Colon (tissue), 2 donors: ENCODE measurements around the gene GRN.
"Not testable (repeated sequence)": the region's sequence is repeated elsewhere in the genome, so short reads cannot be mapped to it uniquely, and the experiment has no call there.

ENCODE experiments used
- FAIRE-seq: peaks from 2 replicates; lab custom pipeline; 2012; peaks lifted over from hg19 to GRCh38; lab: Jason Lieb, UNC
- donor health status: control.
- donor health status: control.

Gene GRN

GRCh38 chr17:44321246-44322120 lies 23.6 kb upstream of the GRN start:
- FAIRE-seq, result no peak

GRCh38 chr17:44322236-44322895 lies 22.7 kb upstream of the GRN start:
- FAIRE-seq, result no peak

GRCh38 chr17:44323359-44324091 lies 21.6 kb upstream of the GRN start:
- no peak for FAIRE-seq

GRCh38 chr17:44324092-44324570 lies 21.0 kb upstream of the GRN start:
- no peak for FAIRE-seq

- no peak for FAIRE-seq
Measured at GRCh38 chr17:44324571-44325275, 20.4 kb upstream of the GRN start, which contains the start of gene SLC25A39. TSS of gene SLC25A39 (minus strand) at chr17:44324823. CDS start at chr17:44323562, 1,261 bp downstream.

GRCh38 chr17:44326861-44327444 lies 18.1 kb upstream of the GRN start:
- no peak for FAIRE-seq

GRCh38 chr17:44327715-44328449 lies 17.2 kb upstream of the GRN start:
- FAIRE-seq, result no peak

GRCh38 chr17:44329516-44329915 lies 15.6 kb upstream of the GRN start:
- FAIRE-seq, result not testable (repeated sequence)

GRCh38 chr17:44330263-44330662 lies 14.8 kb upstream of the GRN start:
- not testable (repeated sequence) for FAIRE-seq

GRCh38 chr17:44331249-44331760 lies 13.8 kb upstream of the GRN start:
- FAIRE-seq, result no peak

- FAIRE-seq, result no peak
Measured at GRCh38 chr17:44333371-44333770, 11.7 kb upstream of the GRN start.

- no peak for FAIRE-seq
Measured at GRCh38 chr17:44334315-44334714, 10.8 kb upstream of the GRN start.

GRCh38 chr17:44334727-44335126 lies 10.4 kb upstream of the GRN start:
- no peak for FAIRE-seq

- no peak for FAIRE-seq
Measured at GRCh38 chr17:44335564-44335963, 9.5 kb upstream of the GRN start.

GRCh38 chr17:44335968-44336367 lies 9.1 kb upstream of the GRN start:
- FAIRE-seq, result no peak

GRCh38 chr17:44338702-44339101 lies 6.4 kb upstream of the GRN start:
- no peak for FAIRE-seq

- not testable (repeated sequence) for FAIRE-seq
Measured at GRCh38 chr17:44340553-44340952, 4.5 kb upstream of the GRN start.

GRCh38 chr17:44343510-44344209 lies 1.4 kb upstream of the GRN start:
- no peak for FAIRE-seq

- FAIRE-seq, result no peak
Measured at GRCh38 chr17:44345454-44346026, 438 bp downstream of the GRN start.
